HFF-Myc (cell line): ENCODE results near the gene MYADML2.
"Not testable (repeated sequence)": the region's sequence is repeated elsewhere in the genome, so short reads cannot be mapped to it uniquely, and the experiment has no call there.

ENCODE experiments used
- DNase-seq: peaks from one replicate; pipeline ENCODE4 v3.0.0-alpha.2; 2011; ENCODE audit warnings: low read depth; ENCODE audit errors: extremely low read depth
- H3K4me3 ChIP-seq: replicated peaks from 2 replicates; pipeline ENCODE4 v1.5.1; 2011; ENCODE audit warnings: low read depth, mild to moderate bottlenecking, control low read depth, low read length
- CTCF ChIP-seq: IDR thresholded peaks from 2 replicates; pipeline ENCODE4 v1.5.1; 2012; ENCODE audit warnings: mild to moderate bottlenecking, low read depth, low read length, control low read depth; ENCODE audit errors: missing control alignments

The MYADML2 gene

GRCh38 chr17:81983639-81984373, 36.8 kb upstream of the MYADML2 start:
- TF ChIP-seq CTCF: no peak
- H3K4me3 ChIP-seq: no peak overlapping the region
- no peak for DNase-seq

GRCh38 chr17:81983011-81983638, 36.1 kb upstream of the MYADML2 start:
- H3K4me3 ChIP-seq: no peak overlapping the region
- no peak for DNase-seq
- no peak for TF ChIP-seq CTCF

GRCh38 chr17:81981511-81981910, 34.5 kb upstream of the MYADML2 start:
- H3K4me3 ChIP-seq, DNase-seq: not testable (repeated sequence)

- DNase-seq: no peak
- no peak overlapping the region for H3K4me3 ChIP-seq
- no peak for TF ChIP-seq CTCF
Observed at GRCh38 chr17:81980707-81981343, 33.8 kb upstream of the MYADML2 start.

- DNase-seq: no peak
- no peak overlapping the region for H3K4me3 ChIP-seq
- no peak for TF ChIP-seq CTCF
Observed at GRCh38 chr17:81980122-81980521, 33.1 kb upstream of the MYADML2 start.

GRCh38 chr17:81978524-81979298, 31.7 kb upstream of the MYADML2 start:
- DNase-seq: no peak
- peak overlapping the region; percentile 71 for H3K4me3 ChIP-seq
- no peak for TF ChIP-seq CTCF
